Measurements from ENCODE around the gene XPO5. TPM values are rescaled to one million over a fixed set of nuclear protein-coding genes. Genes with fewer than 3 reads are reported as not detected.
A peak's percentile ranks its signal among the peaks of the same experiment; 100 is the strongest.

XPO5 gene
- total and polyA plus RNA-seq, 10 donors: 7.1 to 33.1 (median 23.3) TPM

- WGBS, 5 donors: 89 to 96% (median 93%) methylated on average over 2 of the region's 2 CpGs
- intact Hi-C loops (cut with DNase I; ENCODE audit: low total_unique reads): no loop called here
- Histone ChIP-seq H3K27me3 (replicated peaks in 1 of 7) (no peaks in the 10 kb centered on the region), H3K27ac (no peak overlapping the region), H3K4me3 (no peak overlapping the region), H3K36me3 (peaks cover 0 to 84% (median 78%) of the 10 kb centered on the region in 6 donors), H3K4me1 (peaks cover 14 to 24% (median 17%) of the 10 kb centered on the region in 6 donors), H3K9me3 (no peaks in the 10 kb centered on the region)
- DNase-seq: no peak
- TF ChIP-seq CTCF (IDR thresholded peaks at IDR 0.05 in 8 of 11, conservative IDR thresholded peaks at IDR 0.05 in 3 of 11) (no peak), POLR2A (IDR thresholded peaks at IDR 0.05) (no peak), POLR2AphosphoS5 (IDR thresholded peaks at IDR 0.05) (no peak)
Observed at GRCh38 chr6:43521836-43522235, 54.0 kb downstream of the XPO5 start.

DNA sequence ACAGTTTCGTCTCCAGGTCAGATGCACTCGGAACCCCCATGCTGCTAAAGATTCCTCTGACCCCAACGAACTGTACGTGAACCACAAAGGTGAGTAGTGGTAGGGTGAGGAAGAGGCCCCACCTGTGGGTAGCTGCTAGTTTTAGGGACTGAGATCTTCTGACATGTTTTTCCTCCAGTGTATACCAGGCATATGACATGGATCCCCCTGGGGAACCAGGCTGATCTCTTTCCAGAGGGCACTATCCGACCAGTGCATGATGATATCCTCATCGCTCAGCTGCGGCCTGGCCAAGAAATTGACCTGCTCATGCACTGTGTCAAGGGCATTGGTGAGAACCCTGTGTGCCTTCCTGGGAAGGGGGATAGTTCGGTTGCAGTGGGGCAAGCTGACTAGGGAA lies 55.7 kb downstream of the XPO5 start:
- intact Hi-C loops (cut with DNase I; ENCODE audit: low total_unique reads): no loop called here

GRCh38 chr6:43517505-43518357 lies 58.1 kb downstream of the XPO5 start:
- Histone ChIP-seq H3K4me1 (peaks cover 33 to 62% (median 47%) of the 10 kb centered on the region in 6 donors), H3K9me3 (no peaks in the 10 kb centered on the region), H3K27me3 (replicated peaks in 1 of 7) (no peaks in the 10 kb centered on the region), H3K36me3 (peaks cover 3 to 74% (median 61%) of the 10 kb centered on the region in 6 donors), H3K27ac (peak overlapping the region; percentile 43 to 97 (median 92)), H3K4me3 (peak overlapping the region; percentile 64 to 97 (median 84))
- 4 to 7% (median 5%) methylated on average over 10 of the region's 10 CpGs for WGBS, 5 donors
- TF ChIP-seq POLR2A (IDR thresholded peaks at IDR 0.05) (no peak), POLR2AphosphoS5 (IDR thresholded peaks at IDR 0.05) (no peak), CTCF (IDR thresholded peaks at IDR 0.05 in 8 of 11, conservative IDR thresholded peaks at IDR 0.05 in 3 of 11) (no peak)
- intact Hi-C loops (cut with DNase I; ENCODE audit: low total_unique reads): no loop called here
- DNase-seq: peak; percentile 24

More for the DNA sequence above, 55.7 kb downstream of the XPO5 start:
- Histone ChIP-seq H3K27me3 (replicated peaks in 1 of 7) (no peaks in the 10 kb centered on the region), H3K4me3 (no peak overlapping the region), H3K9me3 (no peaks in the 10 kb centered on the region), H3K4me1 (peaks cover 26 to 38% (median 31%) of the 10 kb centered on the region in 6 donors), H3K27ac (no peak overlapping the region), H3K36me3 (peaks cover 0 to 74% (median 64%) of the 10 kb centered on the region in 6 donors)
- 83 to 91% (median 90%) methylated on average over 6 to 8 of the region's 8 CpGs for WGBS, 5 donors
- no peak for DNase-seq
- TF ChIP-seq POLR2AphosphoS5 (IDR thresholded peaks at IDR 0.05): no peak
- no peak for TF ChIP-seq POLR2A (IDR thresholded peaks at IDR 0.05)
- no peak for TF ChIP-seq CTCF (IDR thresholded peaks at IDR 0.05 in 8 of 11, conservative IDR thresholded peaks at IDR 0.05 in 3 of 11)
